ENCODE measurements around the gene ERG28.
"Not testable (repeated sequence)": the region's sequence is repeated elsewhere in the genome, so short reads cannot be mapped to it uniquely, and the experiment has no call there.

Gene ERG28

DNA sequence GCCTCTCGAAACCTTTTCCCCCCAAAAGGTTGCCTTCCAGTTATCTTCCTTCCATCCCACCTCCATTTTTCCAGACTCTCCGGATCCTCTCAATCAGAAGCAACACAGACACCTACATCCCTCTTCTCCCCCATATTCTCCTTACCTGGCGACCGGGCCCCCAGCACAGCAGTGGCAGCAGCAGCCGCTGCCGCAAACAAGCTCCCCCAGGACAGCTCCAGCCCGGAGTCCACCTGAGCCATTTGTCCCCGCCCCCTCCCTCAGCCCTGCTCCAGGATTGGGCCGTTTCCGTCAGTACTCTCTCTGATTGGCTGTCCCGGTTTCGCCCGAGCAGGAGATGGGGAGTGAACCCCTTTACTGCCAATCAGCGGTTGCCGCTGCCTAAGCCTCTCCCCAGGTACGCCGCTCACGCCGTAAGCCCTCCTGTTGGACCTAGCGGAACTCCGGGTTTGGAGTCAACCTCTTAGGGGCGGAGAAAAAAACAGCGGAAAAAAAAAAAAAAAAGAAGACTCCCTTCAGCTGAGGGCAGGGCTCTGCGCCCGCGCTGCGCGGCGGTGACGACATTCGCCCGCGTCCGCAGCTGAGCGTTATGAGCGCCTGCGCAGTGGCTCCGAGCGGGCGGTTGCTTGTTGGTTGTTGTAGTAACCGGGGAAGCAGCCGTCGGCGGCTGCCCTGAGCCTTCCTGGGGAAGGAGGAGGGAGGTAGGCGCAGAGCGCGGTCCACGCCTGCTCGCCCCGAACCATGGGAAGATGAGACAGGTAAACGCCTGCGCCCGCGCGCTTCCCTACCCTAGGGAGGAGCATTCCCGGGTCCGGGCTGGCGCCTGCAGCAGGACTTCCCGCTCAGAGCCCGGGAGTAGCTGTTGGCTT is at the start of gene ERG28, which contains the start of gene TTLL5:
Gene ERG28 (minus strand): TSS at position 247 of the 869 bp plus-strand sequence. CDS start 3,374 bp downstream, outside the sequence.
Gene TTLL5 (plus strand): TSS at position 617 of the 869 bp plus-strand sequence. CDS start 1,904 bp downstream, outside the sequence.
- DNase-seq: peak; percentile 97

DNA sequence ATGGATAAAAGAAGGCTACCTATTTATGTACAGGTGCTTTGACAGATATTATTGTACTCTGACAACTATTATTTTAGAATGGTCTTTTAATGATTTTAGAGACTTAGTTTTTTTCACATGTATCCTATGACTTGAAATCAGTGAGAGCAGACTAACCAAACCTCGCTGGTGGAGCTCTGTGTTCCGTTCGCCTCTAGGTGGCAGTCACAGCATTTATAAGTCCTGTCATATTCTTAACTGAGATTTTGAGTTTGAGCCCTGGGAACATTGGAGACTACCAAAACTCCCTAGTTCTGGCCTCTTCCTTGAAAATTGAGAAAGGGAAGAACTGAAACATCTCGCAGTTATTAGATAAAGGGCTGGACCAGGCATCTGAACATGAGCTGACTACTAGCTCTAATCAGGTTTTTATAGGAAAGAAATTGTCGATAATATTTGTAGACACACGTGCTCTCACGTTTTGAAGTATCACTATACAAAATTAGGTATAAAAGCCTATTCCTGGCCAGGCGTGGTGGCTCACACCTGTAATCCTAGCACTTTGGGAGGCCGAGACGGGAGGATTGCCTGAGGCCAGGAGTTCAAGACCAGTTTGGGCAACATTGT is 48.6 kb upstream of the ERG28 start:
- DNase-seq: peak; percentile 71

DNA sequence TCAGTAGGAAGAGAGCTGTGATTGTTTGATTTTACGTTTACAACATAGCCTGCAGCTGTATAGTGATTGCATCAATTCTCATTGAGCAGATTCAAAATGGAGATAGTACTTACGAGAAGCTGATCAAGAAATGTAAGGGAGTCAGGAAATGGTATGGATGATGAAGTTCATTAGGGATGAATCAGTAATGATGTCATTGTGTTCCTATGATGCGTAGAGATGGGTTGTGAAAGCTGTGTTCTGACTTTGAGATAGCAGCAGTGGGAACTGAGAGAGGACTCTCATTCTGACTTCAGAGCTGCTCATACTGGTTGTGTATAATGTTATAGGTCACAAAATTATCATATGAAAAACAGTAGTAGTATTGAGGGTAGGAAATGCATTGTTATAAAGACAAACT is 44.3 kb upstream of the ERG28 start:
- no peak for DNase-seq

DNA sequence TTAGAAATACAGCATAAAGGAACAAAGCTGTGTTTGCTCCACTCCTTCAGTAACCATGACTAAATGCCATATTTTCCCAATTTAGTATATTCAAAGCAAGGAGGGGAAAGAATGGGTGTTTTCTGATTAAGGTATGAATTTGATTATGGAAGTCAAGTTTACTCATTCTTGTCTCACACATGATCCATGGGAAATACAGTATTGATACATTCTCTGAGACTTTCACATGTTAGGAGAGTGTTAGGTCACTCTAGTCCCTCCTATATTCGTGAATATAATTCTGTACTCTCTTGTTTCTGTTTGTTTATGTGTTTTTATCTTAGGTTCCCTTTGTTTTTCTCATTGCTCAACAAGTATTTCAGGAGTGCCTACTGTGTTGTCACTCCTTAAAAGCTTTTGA is 42.8 kb upstream of the ERG28 start:
- no peak for DNase-seq

- DNase-seq: no peak
These were observed 42.1 kb upstream of the ERG28 start for GRCh38 chr14:75702616-75703261.

- no peak for DNase-seq
These were observed 41.4 kb upstream of the ERG28 start for GRCh38 chr14:75702122-75702521.

- DNase-seq: no peak
These were observed 39.6 kb upstream of the ERG28 start for GRCh38 chr14:75700295-75700694.

- no peak for DNase-seq
These were observed 38.7 kb upstream of the ERG28 start for GRCh38 chr14:75699331-75699730.

DNA sequence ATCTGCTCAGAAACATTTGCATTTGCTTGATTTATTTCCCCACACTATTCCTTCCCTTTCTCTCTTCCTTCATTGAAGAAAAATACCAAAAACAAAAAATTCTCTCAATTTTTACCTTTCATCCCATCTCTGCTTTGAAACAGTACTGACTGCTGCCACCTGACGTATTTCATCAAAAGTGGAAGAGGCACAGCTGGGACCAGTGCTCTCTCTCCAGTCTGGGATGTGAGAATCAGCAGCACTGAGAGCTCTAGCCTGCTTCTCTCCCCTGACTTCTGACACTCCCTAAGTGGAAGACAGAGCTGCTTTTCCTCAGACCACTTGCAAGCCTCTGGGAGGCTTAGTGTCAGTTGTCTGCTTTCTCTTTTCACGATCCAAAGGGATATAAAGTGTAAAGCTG is 37.2 kb upstream of the ERG28 start:
- DNase-seq: no peak

GRCh38 chr14:75697386-75697785 is 36.7 kb upstream of the ERG28 start:
- DNase-seq: no peak

GRCh38 chr14:75695025-75695424 is 34.3 kb upstream of the ERG28 start:
- DNase-seq: not testable (repeated sequence)

DNA sequence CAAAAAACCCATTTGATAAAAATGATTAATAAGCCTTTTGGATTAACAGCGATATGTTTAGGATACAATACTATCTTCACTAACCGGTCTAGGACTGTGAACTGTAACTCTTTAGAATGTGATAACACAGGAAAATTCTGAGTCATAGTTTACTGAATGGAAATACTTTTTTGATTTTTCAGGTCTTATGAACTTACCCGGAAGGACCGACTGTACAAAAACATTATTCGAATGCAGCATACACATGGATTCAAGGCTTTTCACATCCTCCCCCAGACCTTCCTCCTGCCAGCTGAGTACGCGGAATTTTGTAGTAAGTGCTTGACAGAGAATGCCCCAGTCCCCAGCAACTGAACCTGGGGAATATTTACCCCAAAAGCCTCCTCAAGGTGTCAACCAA is 29.3 kb upstream of the ERG28 start:
- DNase-seq: peak; percentile 4

GRCh38 chr14:75689012-75689411 is 28.3 kb upstream of the ERG28 start:
- no peak for DNase-seq

GRCh38 chr14:75685910-75686309 is 25.2 kb upstream of the ERG28 start:
- DNase-seq: no peak

- no peak for DNase-seq
These were observed 14.7 kb upstream of the ERG28 start for GRCh38 chr14:75675265-75675960.

DNA sequence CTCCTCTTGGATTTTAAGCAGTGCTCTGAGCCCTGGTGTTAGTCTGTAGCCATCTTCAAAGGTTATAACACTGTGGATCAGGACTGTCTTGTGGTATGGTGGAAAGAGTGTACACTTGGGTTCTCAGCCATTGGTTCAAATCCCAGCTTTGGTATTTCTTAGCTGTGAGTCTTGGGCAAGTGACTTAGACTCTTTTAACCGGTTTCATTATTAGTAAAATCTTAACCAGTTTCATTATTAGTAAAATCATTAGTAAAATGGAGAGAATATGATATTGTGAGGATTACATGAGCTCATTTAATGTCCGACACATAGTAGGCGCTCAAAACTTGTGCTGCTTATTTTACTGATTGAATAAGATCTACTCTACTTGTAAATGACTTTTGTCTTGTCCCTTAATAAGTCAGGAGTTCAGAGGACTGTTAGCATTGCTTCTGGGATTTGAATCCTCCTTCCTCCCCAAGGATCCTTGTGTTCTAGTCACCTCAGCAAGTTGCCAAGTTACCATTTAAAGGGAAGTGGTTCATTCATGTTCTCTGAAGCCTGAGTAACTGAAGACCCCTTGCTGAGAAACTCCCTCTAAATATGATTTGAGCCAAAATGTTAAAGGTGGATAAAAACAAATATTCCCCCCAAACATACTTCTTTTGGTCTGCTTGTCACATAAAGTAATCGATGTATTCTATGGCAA is 12.8 kb upstream of the ERG28 start:
- no peak for DNase-seq

GRCh38 chr14:75672605-75673192 is 12.0 kb upstream of the ERG28 start:
- DNase-seq: no peak

- DNase-seq: no peak
These were observed 6.6 kb upstream of the ERG28 start for GRCh38 chr14:75667099-75667765.

GRCh38 chr14:75662966-75663365 is 2.3 kb upstream of the ERG28 start:
- no peak for DNase-seq

DNA sequence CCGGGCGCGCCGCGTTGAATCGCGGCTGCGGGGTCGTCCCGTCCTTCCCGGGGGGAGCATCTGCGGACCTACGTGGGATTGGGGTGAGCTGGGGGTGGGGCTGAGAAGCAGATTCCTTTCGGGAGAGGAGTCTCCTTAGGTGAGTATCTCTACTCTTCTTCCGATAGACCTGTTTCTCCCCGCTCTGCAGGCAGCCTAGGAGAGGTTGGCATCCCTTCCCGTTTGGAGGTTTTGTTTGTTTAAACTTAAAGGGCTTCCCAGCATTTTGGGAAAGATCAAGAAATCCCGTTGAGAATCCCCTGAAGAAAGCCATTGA is 781 bp upstream of the ERG28 start:
- DNase-seq: no peak

DNA sequence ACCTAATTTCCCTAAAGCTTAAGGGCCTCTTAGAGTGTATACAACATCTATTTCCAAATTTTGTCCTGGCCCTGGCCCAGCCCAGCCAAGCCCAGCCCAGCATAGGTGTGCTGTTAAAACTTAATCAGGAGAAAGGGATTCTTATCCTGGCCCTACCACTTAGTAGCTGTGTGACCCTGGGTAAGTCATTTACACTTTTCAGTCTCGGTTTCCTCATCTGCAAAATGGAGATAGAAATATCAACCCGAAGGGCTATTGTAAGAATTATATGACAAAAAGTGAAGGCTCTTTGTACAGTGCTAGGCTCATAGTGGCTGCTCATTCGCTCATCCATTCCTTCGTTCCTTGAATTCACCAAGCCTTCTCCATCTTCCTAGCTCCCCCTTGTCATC is 442 bp downstream of the ERG28 start:
- no peak for DNase-seq

GRCh38 chr14:75658957-75659356 is 1.7 kb downstream of the ERG28 start:
- no peak for DNase-seq
